HG02759 (cell line): ENCODE data around the gene NFIX.
A peak's percentile ranks its signal among the peaks of the same experiment; 100 is the strongest.
"Not testable (repeated sequence)": the region's sequence is repeated elsewhere in the genome, so short reads cannot be mapped to it uniquely, and the experiment has no call there.

Experiments
- ATAC-seq: cut with Tn5 transposase; IDR thresholded peaks from one replicate; pipeline ENCODE4 v1.9.1; 2021; ENCODE audit warnings: mild to moderate bottlenecking, moderate library complexity; ENCODE audit not compliant: unreplicated experiment

Gene NFIX

GRCh38 chr19:12994701-12995595 is at the start of gene NFIX:
Gene NFIX (plus strand): TSS chr19:12995475. CDS start chr19:12995838, 363 bp downstream.
- no peak for ATAC-seq

- peak; percentile 87 for ATAC-seq
Observed at GRCh38 chr19:12945479-12946091, 49.7 kb upstream of the NFIX start, which contains the start of gene RAD23A. Gene RAD23A (plus strand): TSS chr19:12945862. CDS start chr19:12945949, 87 bp downstream.

GRCh38 chr19:12946092-12946721 is 49.1 kb upstream of the NFIX start:
- ATAC-seq: peak; percentile 45

- ATAC-seq: no peak
Observed at GRCh38 chr19:12946731-12947496, 48.4 kb upstream of the NFIX start.

GRCh38 chr19:12947702-12948611 is 47.3 kb upstream of the NFIX start:
- no peak for ATAC-seq

- no peak for ATAC-seq
Observed at GRCh38 chr19:12948612-12949362, 46.5 kb upstream of the NFIX start.

GRCh38 chr19:12949363-12950283 is 45.7 kb upstream of the NFIX start:
- ATAC-seq: no peak

- ATAC-seq: not testable (repeated sequence)
Observed at GRCh38 chr19:12952050-12952449, 43.2 kb upstream of the NFIX start.

- ATAC-seq: no peak
Observed at GRCh38 chr19:12952488-12953137, 42.7 kb upstream of the NFIX start.

- no peak for ATAC-seq
Observed at GRCh38 chr19:12953138-12953798, 42.0 kb upstream of the NFIX start.

GRCh38 chr19:12953799-12954611 is 41.3 kb upstream of the NFIX start:
- ATAC-seq: no peak

GRCh38 chr19:12954612-12954962 is 40.7 kb upstream of the NFIX start:
- ATAC-seq: no peak

GRCh38 chr19:12955575-12955974 is 39.7 kb upstream of the NFIX start:
- not testable (repeated sequence) for ATAC-seq

GRCh38 chr19:12955996-12956395 is 39.3 kb upstream of the NFIX start:
- ATAC-seq: no peak

- peak; percentile 77 for ATAC-seq
Observed at GRCh38 chr19:12956446-12957388, 38.6 kb upstream of the NFIX start, which contains the start of gene GADD45GIP1. Gene GADD45GIP1 (minus strand): TSS chr19:12957223. CDS start chr19:12957212, 11 bp downstream.
